Suprapubic skin (tissue), 4 donors: Measurements from ENCODE around the gene UGT2B17. TPM values are rescaled to one million over a fixed set of nuclear protein-coding genes. Genes with fewer than 3 reads are reported as not detected.
"Not testable (repeated sequence)": the region's sequence is repeated elsewhere in the genome, so short reads cannot be mapped to it uniquely, and the experiment has no call there.

ENCODE experiments used
- DNase-seq, 2 donors: peaks; one replicate each; pipeline ENCODE4 v3.0.0-alpha.2; 2019; ENCODE audit warnings: low spot score in 2 of 2
- H3K27ac ChIP-seq: fragments of 200-600 bp; sonication (generic); one replicate; pipeline ENCODE4 v1.5.1; 2019
- H3K27me3 ChIP-seq: fragments of 200-600 bp; sonication (generic); one replicate; pipeline ENCODE4 v1.5.1; 2019
- H3K36me3 ChIP-seq: fragments of 200-600 bp; sonication (generic); one replicate; pipeline ENCODE4 v1.5.1; 2019
- H3K4me1 ChIP-seq: fragments of 200-600 bp; sonication (generic); one replicate; pipeline ENCODE4 v1.5.1; 2019
- H3K4me3 ChIP-seq: fragments of 200-600 bp; sonication (generic); one replicate; pipeline ENCODE4 v1.5.1; 2019; ENCODE audit warnings: mild to moderate bottlenecking
- H3K9me3 ChIP-seq: fragments of 200-600 bp; sonication (generic); one replicate; pipeline ENCODE4 v1.5.1; 2019
- EP300 ChIP-seq: sonication (generic); formaldehyde crosslinking; IDR thresholded peaks from one replicate; pipeline ENCODE4 v1.6.1; 2017; ENCODE audit warnings: antibody characterized with exemption
- POLR2A ChIP-seq, 2 donors: fragments of 450-650 bp; IDR thresholded peaks; one replicate each; pipeline ENCODE4 v1.6.1; 2017; ENCODE audit warnings: antibody characterized with exemption in 2 of 2, mild to moderate bottlenecking in 2 of 2, moderate library complexity in 2 of 2
- POLR2AphosphoS5 ChIP-seq, 3 donors: sonication (generic); formaldehyde crosslinking; IDR thresholded peaks; one replicate each; pipeline ENCODE4 v1.6.1; 2017; ENCODE audit warnings: antibody characterized with exemption in 3 of 3
- WGBS: methylation state at CpG from one replicate; pipeline ENCODE4 v1.1.5; 2018; 5-methylcytosine and 5-hydroxymethylcytosine counted together
- total RNA-seq, 4 donors: library from RNA; depleted of rRNA; stranded (reverse); fragments of >200 nt; gene quantifications; one replicate each; pipeline ENCODE4 v1.1.0, GENCODE V29; 2016
- TF ChIP-seq, protein P1 (sequence below), 2 donors: fragments of 200-600 bp in 1 of 2; fragments of 450-650 bp in 1 of 2; sonication (generic) in 1 of 2; IDR thresholded peaks; one replicate each; pipeline ENCODE4 v1.5.1; 2016 to 2019; ENCODE audit warnings: antibody characterized with exemption in 2 of 2, mild to moderate bottlenecking in 1 of 2, moderate library complexity in 1 of 2

Gene UGT2B17
- total RNA-seq, 4 donors from 2014 or later: not detected

- H3K4me1 ChIP-seq, H3K36me3 ChIP-seq, H3K4me3 ChIP-seq, DNase-seq, H3K27ac ChIP-seq, H3K9me3 ChIP-seq, H3K27me3 ChIP-seq: not testable (repeated sequence)
- WGBS: no CpG with 5 or more reads among the region's 1 CpG
Observed at GRCh38 chr4:68553830-68554229, 22.3 kb downstream of the UGT2B17 start.

DNA sequence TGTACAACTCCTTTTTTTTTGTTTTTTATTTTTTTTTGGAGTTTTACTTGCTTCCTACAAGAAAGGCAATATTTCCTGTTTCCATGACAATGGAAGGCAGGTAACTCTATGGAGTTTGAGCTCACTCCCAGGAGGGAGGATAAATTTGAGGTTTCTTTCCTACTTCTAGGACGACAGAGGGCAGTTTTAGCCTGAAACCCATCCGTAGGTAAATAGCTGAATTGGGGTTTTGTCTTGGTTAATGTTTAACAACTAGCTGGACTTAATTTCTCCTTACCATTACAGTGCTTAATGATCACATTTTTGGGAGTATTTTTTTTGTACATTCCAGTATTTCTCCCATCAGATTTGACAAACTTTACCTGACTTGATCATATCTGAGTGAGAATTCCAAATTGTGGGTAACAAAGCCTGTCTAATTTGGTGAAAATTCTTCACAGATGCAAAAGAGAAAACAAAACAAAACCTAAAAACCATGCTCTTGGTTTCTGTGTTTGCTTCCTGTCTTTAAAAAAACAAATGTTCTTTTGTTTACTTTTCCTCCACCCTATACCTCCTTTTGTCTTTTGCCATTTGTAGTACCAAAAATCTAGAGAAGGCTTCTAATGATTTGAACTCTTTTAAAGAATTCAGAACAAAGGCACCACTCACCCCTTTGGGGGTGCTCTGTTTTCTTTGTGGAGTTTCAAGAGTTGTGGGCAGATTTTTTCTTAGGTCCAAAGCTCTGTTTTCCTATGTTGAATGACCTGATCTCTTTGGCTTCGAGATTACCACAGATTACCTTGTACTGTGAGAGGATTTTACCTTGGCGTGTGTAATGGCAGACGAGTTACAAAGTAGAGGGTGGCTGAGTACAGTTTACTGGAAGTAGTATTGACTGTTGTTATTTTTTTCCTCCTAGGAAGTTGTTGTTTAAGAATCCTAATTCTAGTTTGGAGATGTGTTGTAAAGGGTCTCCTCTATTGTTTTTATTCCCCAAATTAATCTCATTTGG lies 23.0 kb downstream of the UGT2B17 start:
- no CpG with 5 or more reads among the region's 5 CpGs for WGBS
- not testable (repeated sequence) for H3K9me3 ChIP-seq, H3K27me3 ChIP-seq, H3K4me1 ChIP-seq, H3K27ac ChIP-seq, DNase-seq, H3K4me3 ChIP-seq, H3K36me3 ChIP-seq

DNA sequence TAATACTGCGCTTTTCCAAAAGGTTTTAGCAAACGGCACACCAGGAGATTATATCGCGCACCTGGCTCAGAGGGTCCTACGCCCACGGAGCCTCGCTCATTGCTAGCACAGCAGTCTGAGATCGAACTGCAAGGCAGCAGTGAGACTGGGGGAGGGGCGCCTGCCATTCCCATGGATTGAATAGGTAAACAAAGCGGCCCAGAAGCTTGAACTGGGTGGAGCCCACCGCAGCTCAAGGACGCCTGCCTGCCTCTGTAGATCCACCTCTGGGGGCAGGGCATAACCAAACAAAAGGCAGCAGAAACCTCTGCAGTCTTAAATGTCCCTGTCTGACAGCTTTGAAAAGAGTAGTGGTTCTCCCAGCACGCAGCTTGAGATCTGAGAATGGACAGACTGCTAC lies 33.4 kb downstream of the UGT2B17 start:
- H3K27me3 ChIP-seq, H3K4me3 ChIP-seq, H3K9me3 ChIP-seq, DNase-seq, H3K36me3 ChIP-seq, H3K27ac ChIP-seq, H3K4me1 ChIP-seq: not testable (repeated sequence)
- no CpG with 5 or more reads among the region's 13 CpGs for WGBS

DNA sequence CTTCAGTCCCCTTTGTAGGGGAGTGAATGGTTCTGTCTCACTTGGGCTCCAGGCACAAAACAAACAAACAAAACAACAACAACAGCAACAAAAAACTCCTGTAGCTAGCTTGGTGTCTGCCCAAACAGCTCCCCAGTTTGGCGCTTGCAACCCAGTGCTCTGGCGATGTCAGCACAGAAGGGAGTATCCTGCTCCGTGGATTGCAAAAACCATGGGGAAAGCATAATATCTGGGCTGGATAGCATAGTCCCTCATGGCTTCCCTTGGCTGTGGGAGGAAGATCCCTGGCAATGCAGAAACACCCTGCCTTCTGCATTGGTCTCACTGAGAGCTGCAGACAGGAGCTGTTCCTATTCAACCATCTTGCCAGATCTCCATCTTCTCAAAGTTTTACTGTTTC lies 39.7 kb downstream of the UGT2B17 start:
- no peak overlapping the region for H3K4me3 ChIP-seq
- H3K9me3 ChIP-seq: no peaks in the 10 kb centered on the region
- no peak overlapping the region for H3K27ac ChIP-seq
- no peaks in the 10 kb centered on the region for H3K27me3 ChIP-seq
- WGBS: no CpG with 5 or more reads among the region's 3 CpGs
- H3K36me3 ChIP-seq: no peaks in the 10 kb centered on the region
- TF ChIP-seq POLR2AphosphoS5 (IDR thresholded peaks at IDR 0.05) (no peak), EP300 (no peak), POLR2A (IDR thresholded peaks at IDR 0.05) (no peak)
- TF ChIP-seq, protein P1, sequence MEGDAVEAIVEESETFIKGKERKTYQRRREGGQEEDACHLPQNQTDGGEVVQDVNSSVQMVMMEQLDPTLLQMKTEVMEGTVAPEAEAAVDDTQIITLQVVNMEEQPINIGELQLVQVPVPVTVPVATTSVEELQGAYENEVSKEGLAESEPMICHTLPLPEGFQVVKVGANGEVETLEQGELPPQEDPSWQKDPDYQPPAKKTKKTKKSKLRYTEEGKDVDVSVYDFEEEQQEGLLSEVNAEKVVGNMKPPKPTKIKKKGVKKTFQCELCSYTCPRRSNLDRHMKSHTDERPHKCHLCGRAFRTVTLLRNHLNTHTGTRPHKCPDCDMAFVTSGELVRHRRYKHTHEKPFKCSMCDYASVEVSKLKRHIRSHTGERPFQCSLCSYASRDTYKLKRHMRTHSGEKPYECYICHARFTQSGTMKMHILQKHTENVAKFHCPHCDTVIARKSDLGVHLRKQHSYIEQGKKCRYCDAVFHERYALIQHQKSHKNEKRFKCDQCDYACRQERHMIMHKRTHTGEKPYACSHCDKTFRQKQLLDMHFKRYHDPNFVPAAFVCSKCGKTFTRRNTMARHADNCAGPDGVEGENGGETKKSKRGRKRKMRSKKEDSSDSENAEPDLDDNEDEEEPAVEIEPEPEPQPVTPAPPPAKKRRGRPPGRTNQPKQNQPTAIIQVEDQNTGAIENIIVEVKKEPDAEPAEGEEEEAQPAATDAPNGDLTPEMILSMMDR (IDR thresholded peaks at IDR 0.05): no peak
- no peaks in the 10 kb centered on the region for H3K4me1 ChIP-seq
- DNase-seq: no peak

- Histone ChIP-seq H3K4me3 (no peak overlapping the region), H3K27ac (no peak overlapping the region), H3K9me3 (no peaks in the 10 kb centered on the region), H3K4me1 (no peaks in the 10 kb centered on the region), H3K36me3 (no peaks in the 10 kb centered on the region), H3K27me3 (no peaks in the 10 kb centered on the region)
- DNase-seq: no peak
- WGBS: no CpG with 5 or more reads among the region's 6 CpGs
- TF ChIP-seq POLR2A (IDR thresholded peaks at IDR 0.05) (no peak), POLR2AphosphoS5 (IDR thresholded peaks at IDR 0.05) (no peak)
- TF ChIP-seq, protein P1 (IDR thresholded peaks at IDR 0.05): no peak
Observed at GRCh38 chr4:68535974-68536373, 40.1 kb downstream of the UGT2B17 start.

GRCh38 chr4:68522232-68522631 lies 53.9 kb downstream of the UGT2B17 start:
- DNase-seq, H3K9me3 ChIP-seq, H3K4me3 ChIP-seq, H3K36me3 ChIP-seq, H3K27me3 ChIP-seq, H3K4me1 ChIP-seq, H3K27ac ChIP-seq: not testable (repeated sequence)
- WGBS: no CpG with 5 or more reads among the region's 1 CpG

DNA sequence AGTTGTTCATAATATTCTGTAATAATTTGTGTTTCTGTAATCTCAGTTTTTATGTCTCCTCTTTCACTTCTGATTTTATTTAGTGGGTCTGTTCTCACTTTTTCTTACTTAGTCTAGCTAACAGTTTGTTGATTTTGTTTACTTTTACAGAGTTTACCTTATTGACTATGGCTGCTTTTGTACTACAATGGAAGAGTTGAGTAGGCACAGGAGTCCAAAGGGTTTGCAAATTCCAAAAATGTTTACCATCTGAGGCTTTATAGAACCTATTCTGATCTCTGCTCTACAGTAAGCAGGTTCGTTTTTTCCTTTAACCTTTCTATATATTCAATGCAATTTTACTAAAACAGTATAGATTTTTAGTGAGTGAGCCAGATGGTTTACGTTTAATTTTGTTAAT lies 55.1 kb downstream of the UGT2B17 start:
- Histone ChIP-seq H3K4me1 (no peaks in the 10 kb centered on the region), H3K27me3 (no peaks in the 10 kb centered on the region), H3K27ac (no peak overlapping the region), H3K4me3 (no peak overlapping the region), H3K36me3 (no peaks in the 10 kb centered on the region), H3K9me3 (no peaks in the 10 kb centered on the region)
- WGBS: no CpG with 5 or more reads among the region's 2 CpGs
- DNase-seq: no peak
- TF ChIP-seq POLR2AphosphoS5 (IDR thresholded peaks at IDR 0.05) (no peak), POLR2A (IDR thresholded peaks at IDR 0.05) (no peak), EP300 (no peak)
- TF ChIP-seq, protein P1 (IDR thresholded peaks at IDR 0.05): no peak
